ENCODE results near the gene INSIG2.

The INSIG2 gene

GRCh38 chr2:118094503-118094902 lies 6.2 kb downstream of the INSIG2 start:
- H3K9me3 ChIP-seq (ENCODE audit: insufficient read depth, low read depth, low read length) = no peaks in the 10 kb centered on the region
- no peak overlapping the region for H2BK12ac ChIP-seq (ENCODE audit: low read length)
- H3K14ac ChIP-seq (ENCODE audit: low read length) = no peak overlapping the region
- no peaks in the 10 kb centered on the region for H3K4me1 ChIP-seq (ENCODE audit: control insufficient read depth in 1 of 2, insufficient read depth in 2 of 2, low read length in 2 of 2)
- no peaks in the 10 kb centered on the region for H3K27me3 ChIP-seq (ENCODE audit: insufficient read depth, low read length)
- no peak overlapping the region for H3K27ac ChIP-seq (ENCODE audit: low read depth, low read length)
- H2AK5ac ChIP-seq (ENCODE audit: low read length) = no peak overlapping the region
- H4K91ac ChIP-seq (ENCODE audit: low read depth, low read length) = no peak overlapping the region
- H3K79me2 ChIP-seq (ENCODE audit: control insufficient read depth, insufficient read depth, low read length, poor library complexity) = no peaks in the 10 kb centered on the region
- H4K8ac ChIP-seq (ENCODE audit: low read depth, low read length) = no peak overlapping the region
- H3K4me3 ChIP-seq (ENCODE audit: low read depth, low read length) = no peak overlapping the region
- H2BK120ac ChIP-seq (ENCODE audit: insufficient read depth, low read length, poor library complexity) = no peak overlapping the region
- no peak overlapping the region for H2AFZ ChIP-seq (ENCODE audit: insufficient read depth, low read length, poor library complexity)
- no peaks in the 10 kb centered on the region for H3K79me1 ChIP-seq (ENCODE audit: low read length)
- H3K18ac ChIP-seq (ENCODE audit: low read length) = no peak overlapping the region
- H4K12ac ChIP-seq (ENCODE audit: low read depth, low read length) = no peak overlapping the region
- no peak for DNase-seq
- WGBS (ENCODE audit: extremely low coverage, insufficient coverage, insufficient read length) = no CpG with 5 or more reads among the region's 2 CpGs
- no peak overlapping the region for H3K9ac ChIP-seq (ENCODE audit: low read length)
- H3K36me3 ChIP-seq (ENCODE audit: control insufficient read depth in 1 of 2, insufficient read depth in 2 of 2, low read length in 2 of 2) = peaks cover 2% of the 10 kb centered on the region in 2 experiments
- no peak overlapping the region for H3K23ac ChIP-seq (ENCODE audit: low read length)
- no peak overlapping the region for H3K4ac ChIP-seq (ENCODE audit: low read depth, low read length)
- no peak overlapping the region for H2BK5ac ChIP-seq (ENCODE audit: low read depth, low read length, poor library complexity)
- H3K4me2 ChIP-seq (ENCODE audit: low read length) = no peak overlapping the region

GRCh38 chr2:118095610-118096009 lies 7.3 kb downstream of the INSIG2 start:
- Histone ChIP-seq H3K18ac (ENCODE audit: low read length) (no peak overlapping the region), H3K4me1 (ENCODE audit: control insufficient read depth in 1 of 2, insufficient read depth in 2 of 2, low read length in 2 of 2) (no peaks in the 10 kb centered on the region), H3K27ac (ENCODE audit: low read depth, low read length) (peak overlapping the region; percentile 39), H4K12ac (ENCODE audit: low read depth, low read length) (no peak overlapping the region), H2BK12ac (ENCODE audit: low read length) (no peak overlapping the region), H4K8ac (ENCODE audit: low read depth, low read length) (no peak overlapping the region), H2AFZ (ENCODE audit: insufficient read depth, low read length, poor library complexity) (no peak overlapping the region), H3K23ac (ENCODE audit: low read length) (no peak overlapping the region), H3K14ac (ENCODE audit: low read length) (no peak overlapping the region), H3K4me3 (ENCODE audit: low read depth, low read length) (no peak overlapping the region), H3K36me3 (ENCODE audit: control insufficient read depth in 1 of 2, insufficient read depth in 2 of 2, low read length in 2 of 2) (peaks cover 2% of the 10 kb centered on the region in 2 experiments), H3K79me1 (ENCODE audit: low read length) (no peaks in the 10 kb centered on the region), H3K79me2 (ENCODE audit: control insufficient read depth, insufficient read depth, low read length, poor library complexity) (no peaks in the 10 kb centered on the region), H3K4me2 (ENCODE audit: low read length) (no peak overlapping the region), H2AK5ac (ENCODE audit: low read length) (no peak overlapping the region), H3K4ac (ENCODE audit: low read depth, low read length) (no peak overlapping the region), H2BK5ac (ENCODE audit: low read depth, low read length, poor library complexity) (no peak overlapping the region), H3K9me3 (ENCODE audit: insufficient read depth, low read depth, low read length) (no peaks in the 10 kb centered on the region), H3K9ac (ENCODE audit: low read length) (no peak overlapping the region), H2BK120ac (ENCODE audit: insufficient read depth, low read length, poor library complexity) (no peak overlapping the region), H3K27me3 (ENCODE audit: insufficient read depth, low read length) (no peaks in the 10 kb centered on the region), H4K91ac (ENCODE audit: low read depth, low read length) (no peak overlapping the region)
- no CpG with 5 or more reads among the region's 5 CpGs for WGBS (ENCODE audit: extremely low coverage, insufficient coverage, insufficient read length)
- DNase-seq = no peak

DNA sequence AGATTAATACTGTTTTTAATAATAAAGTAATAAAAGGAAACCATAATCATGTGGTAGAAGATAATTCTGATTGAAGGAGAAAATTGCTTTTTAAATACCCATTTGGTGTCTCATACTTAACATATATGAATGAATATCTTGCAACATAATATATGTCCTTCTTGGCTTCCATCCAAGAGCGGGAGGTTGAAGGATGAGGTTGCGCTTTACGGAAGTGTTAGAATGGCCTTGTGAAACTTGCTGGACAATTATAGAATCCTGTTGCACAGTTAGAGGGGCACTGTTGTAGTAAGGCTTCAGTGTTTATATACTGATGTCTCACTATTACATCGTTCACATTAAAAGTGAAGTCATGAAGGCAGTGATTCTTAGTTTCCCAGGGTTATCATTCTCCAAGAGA lies 9.4 kb downstream of the INSIG2 start:
- Histone ChIP-seq H2BK12ac (ENCODE audit: low read length) (no peak overlapping the region), H3K79me2 (ENCODE audit: control insufficient read depth, insufficient read depth, low read length, poor library complexity) (no peaks in the 10 kb centered on the region), H3K9ac (ENCODE audit: low read length) (no peak overlapping the region), H3K4me2 (ENCODE audit: low read length) (no peak overlapping the region), H3K18ac (ENCODE audit: low read length) (no peak overlapping the region), H3K36me3 (ENCODE audit: control insufficient read depth in 1 of 2, insufficient read depth in 2 of 2, low read length in 2 of 2) (peaks cover 2% of the 10 kb centered on the region in 2 experiments), H2BK5ac (ENCODE audit: low read depth, low read length, poor library complexity) (no peak overlapping the region), H3K9me3 (ENCODE audit: insufficient read depth, low read depth, low read length) (no peaks in the 10 kb centered on the region), H2AK5ac (ENCODE audit: low read length) (no peak overlapping the region), H3K27ac (ENCODE audit: low read depth, low read length) (no peak overlapping the region), H3K27me3 (ENCODE audit: insufficient read depth, low read length) (no peaks in the 10 kb centered on the region), H3K4ac (ENCODE audit: low read depth, low read length) (no peak overlapping the region), H3K79me1 (ENCODE audit: low read length) (no peaks in the 10 kb centered on the region), H2AFZ (ENCODE audit: insufficient read depth, low read length, poor library complexity) (no peak overlapping the region), H2BK120ac (ENCODE audit: insufficient read depth, low read length, poor library complexity) (no peak overlapping the region), H4K91ac (ENCODE audit: low read depth, low read length) (no peak overlapping the region), H3K4me1 (ENCODE audit: control insufficient read depth in 1 of 2, insufficient read depth in 2 of 2, low read length in 2 of 2) (no peaks in the 10 kb centered on the region), H3K4me3 (ENCODE audit: low read depth, low read length) (no peak overlapping the region), H4K12ac (ENCODE audit: low read depth, low read length) (no peak overlapping the region), H3K14ac (ENCODE audit: low read length) (no peak overlapping the region), H4K8ac (ENCODE audit: low read depth, low read length) (no peak overlapping the region), H3K23ac (ENCODE audit: low read length) (no peak overlapping the region)
- no CpG with 5 or more reads among the region's 4 CpGs for WGBS (ENCODE audit: extremely low coverage, insufficient coverage, insufficient read length)
- DNase-seq = no peak

GRCh38 chr2:118098307-118099030 lies 10.2 kb downstream of the INSIG2 start:
- H3K79me2 ChIP-seq (ENCODE audit: control insufficient read depth, insufficient read depth, low read length, poor library complexity) = no peaks in the 10 kb centered on the region
- H3K79me1 ChIP-seq (ENCODE audit: low read length) = no peaks in the 10 kb centered on the region
- H3K4me1 ChIP-seq (ENCODE audit: control insufficient read depth in 1 of 2, insufficient read depth in 2 of 2, low read length in 2 of 2) = no peaks in the 10 kb centered on the region
- no peak overlapping the region for H3K27ac ChIP-seq (ENCODE audit: low read depth, low read length)
- no peaks in the 10 kb centered on the region for H3K9me3 ChIP-seq (ENCODE audit: insufficient read depth, low read depth, low read length)
- WGBS (ENCODE audit: extremely low coverage, insufficient coverage, insufficient read length) = no CpG with 5 or more reads among the region's 1 CpG
- H4K12ac ChIP-seq (ENCODE audit: low read depth, low read length) = no peak overlapping the region
- H2BK120ac ChIP-seq (ENCODE audit: insufficient read depth, low read length, poor library complexity) = no peak overlapping the region
- H3K4ac ChIP-seq (ENCODE audit: low read depth, low read length) = no peak overlapping the region
- no peaks in the 10 kb centered on the region for H3K27me3 ChIP-seq (ENCODE audit: insufficient read depth, low read length)
- no peak overlapping the region for H3K4me3 ChIP-seq (ENCODE audit: low read depth, low read length)
- H3K9ac ChIP-seq (ENCODE audit: low read length) = no peak overlapping the region
- no peak overlapping the region for H2AFZ ChIP-seq (ENCODE audit: insufficient read depth, low read length, poor library complexity)
- no peak for DNase-seq
- H3K18ac ChIP-seq (ENCODE audit: low read length) = no peak overlapping the region
- peaks cover 2% of the 10 kb centered on the region in 2 experiments for H3K36me3 ChIP-seq (ENCODE audit: control insufficient read depth in 1 of 2, insufficient read depth in 2 of 2, low read length in 2 of 2)
- no peak overlapping the region for H3K14ac ChIP-seq (ENCODE audit: low read length)
- no peak overlapping the region for H4K8ac ChIP-seq (ENCODE audit: low read depth, low read length)
- H3K23ac ChIP-seq (ENCODE audit: low read length) = no peak overlapping the region
- H4K91ac ChIP-seq (ENCODE audit: low read depth, low read length) = no peak overlapping the region
- H3K4me2 ChIP-seq (ENCODE audit: low read length) = no peak overlapping the region
- no peak overlapping the region for H2BK12ac ChIP-seq (ENCODE audit: low read length)
- H2AK5ac ChIP-seq (ENCODE audit: low read length) = no peak overlapping the region
- no peak overlapping the region for H2BK5ac ChIP-seq (ENCODE audit: low read depth, low read length, poor library complexity)

All from trophoblast cell (in vitro differentiated cells and primary cell).